Measurements from ENCODE around the gene AXL.

DNA sequence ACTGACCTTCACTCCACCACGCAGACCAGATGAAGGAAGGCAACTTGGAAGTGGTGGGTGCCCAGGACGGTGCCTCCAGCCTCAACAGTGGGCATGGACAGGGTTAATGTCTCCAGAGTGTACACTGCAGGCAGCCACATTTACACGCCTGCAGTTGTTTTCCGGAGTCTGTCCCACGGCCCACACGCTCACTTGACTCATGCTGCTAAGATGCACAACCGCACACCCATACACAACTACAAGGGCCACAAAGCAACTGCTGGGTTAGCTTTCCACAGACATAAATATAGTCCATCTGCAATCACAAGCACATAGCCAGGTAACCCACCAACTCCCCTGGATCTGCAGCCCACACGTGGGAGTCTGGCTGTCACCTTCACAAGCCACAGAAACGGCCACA lies 12.6 kb upstream of the AXL start:
- no peak for TF ChIP-seq GABPA (IDR thresholded peaks at IDR 0.05; ENCODE audit: borderline replicate concordance, insufficient read depth, low read length)
- TF ChIP-seq POU5F1 (IDR thresholded peaks at IDR 0.05; ENCODE audit: low read depth, low read length), result no peak
- TF ChIP-seq SRF (IDR thresholded peaks at IDR 0.05; ENCODE audit: low read depth, low read length), result no peak
- no peak for TF ChIP-seq POLR2AphosphoS5 (IDR thresholded peaks at IDR 0.05; ENCODE audit: low read depth, low read length)

Data from H1 (cell line).